ENCODE data around the gene OR2M5.

Gene OR2M5, protein sequence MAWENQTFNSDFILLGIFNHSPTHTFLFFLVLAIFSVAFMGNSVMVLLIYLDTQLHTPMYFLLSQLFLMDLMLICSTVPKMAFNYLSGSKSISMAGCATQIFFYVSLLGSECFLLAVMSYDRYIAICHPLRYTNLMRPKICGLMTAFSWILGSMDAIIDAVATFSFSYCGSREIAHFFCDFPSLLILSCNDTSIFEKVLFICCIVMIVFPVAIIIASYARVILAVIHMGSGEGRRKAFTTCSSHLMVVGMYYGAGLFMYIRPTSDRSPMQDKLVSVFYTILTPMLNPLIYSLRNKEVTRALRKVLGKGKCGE

DNA sequence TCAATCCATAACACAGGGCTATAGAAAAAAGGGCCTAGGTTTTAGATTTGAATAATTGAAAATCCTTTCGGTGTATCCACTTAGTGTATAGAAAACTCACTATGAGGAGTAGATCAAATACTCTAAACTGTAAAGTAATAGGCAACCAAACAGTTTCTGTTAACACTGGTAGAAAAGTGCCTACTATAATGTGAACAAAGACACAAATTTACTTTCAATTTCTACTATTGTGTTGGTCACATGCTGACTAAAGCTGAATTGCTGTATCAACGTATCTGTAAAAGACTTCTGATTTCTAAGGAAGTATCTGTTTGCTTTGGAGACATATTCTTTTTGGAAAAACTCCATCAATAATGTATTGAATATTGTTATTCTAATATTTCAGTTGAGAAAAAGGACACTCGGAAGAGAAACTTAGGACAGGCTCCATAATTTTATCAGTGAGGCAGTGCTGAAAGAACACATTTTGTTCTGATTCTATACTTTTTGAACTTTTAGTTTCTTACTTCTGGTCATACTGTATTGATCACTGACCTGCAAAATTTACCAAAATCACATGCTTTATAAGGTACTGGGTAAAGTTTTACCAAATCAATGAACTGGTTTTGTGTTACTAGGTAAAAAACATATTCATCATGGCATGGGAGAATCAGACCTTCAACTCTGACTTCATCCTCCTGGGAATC lies at the start of gene OR2M5:
TSS of gene OR2M5 (plus strand) at position 636 of the 686 bp plus-strand sequence. CDS start at position 636, 0 bp downstream.
- H3K27ac ChIP-seq, result no peak within 1 kb of the TSS
- H3K4me3 ChIP-seq, result no peak within 1 kb of the TSS

DNA sequence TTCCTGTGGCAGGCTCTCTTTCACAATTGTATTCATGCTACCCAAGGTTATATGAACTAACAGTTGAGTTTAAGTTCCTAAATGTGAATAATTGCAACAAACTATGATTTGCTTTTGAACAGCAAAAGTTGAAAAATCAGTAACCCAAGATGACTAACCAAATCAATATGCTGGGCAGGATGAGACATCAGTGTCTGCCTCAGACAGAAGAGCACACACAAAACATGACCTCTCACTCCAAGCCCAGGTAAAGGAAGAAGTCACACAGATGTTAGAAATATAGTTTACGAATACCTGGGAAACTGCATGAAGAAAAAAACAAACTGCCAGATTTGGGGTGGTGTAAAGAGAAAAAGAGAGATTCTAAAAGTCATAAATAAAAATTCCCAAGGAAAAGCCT lies 46.4 kb upstream of the OR2M5 start:
- H3K4me3 ChIP-seq, result no peak overlapping the region
- H3K27ac ChIP-seq, result no peak overlapping the region

DNA sequence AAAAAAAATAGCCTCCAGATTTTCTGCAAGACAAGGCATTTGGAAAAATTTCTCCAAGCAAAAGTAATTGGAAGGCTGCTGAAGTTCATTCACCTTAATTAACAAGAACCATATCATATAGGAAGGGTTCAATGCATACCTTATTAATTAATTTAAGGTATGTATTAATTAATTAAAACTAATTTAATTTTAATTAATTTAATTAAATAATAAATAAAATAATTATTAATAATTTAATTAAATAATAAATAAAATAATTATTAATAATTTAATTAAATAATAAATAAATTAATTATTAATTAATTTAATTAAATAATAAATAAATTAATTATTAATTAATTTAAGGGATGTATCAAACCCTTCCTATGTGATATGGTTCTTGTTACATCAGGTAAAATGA lies 42.1 kb upstream of the OR2M5 start:
- Histone ChIP-seq H3K4me3 (no peak overlapping the region), H3K27ac (no peak overlapping the region)

DNA sequence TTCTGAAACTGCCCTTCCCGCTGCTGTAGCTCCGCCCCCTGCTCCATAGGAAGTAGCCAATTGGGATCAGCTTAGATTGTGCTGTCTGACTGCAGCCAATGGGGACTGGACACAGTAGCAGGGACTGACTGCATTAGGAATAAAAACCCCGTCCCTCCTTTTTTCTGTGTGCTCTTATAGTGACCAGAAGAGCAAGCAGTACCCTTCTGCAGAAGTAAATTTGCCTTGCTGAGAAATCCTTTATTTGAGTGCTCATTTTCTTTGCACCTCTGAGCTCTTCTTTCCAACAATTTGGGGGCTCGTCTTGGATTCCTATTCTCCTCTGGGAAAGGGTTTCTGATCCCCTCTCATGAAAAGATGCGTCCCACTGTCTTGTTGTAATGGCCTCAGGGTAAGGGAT lies 33.8 kb upstream of the OR2M5 start:
- Histone ChIP-seq H3K27ac (no peak overlapping the region), H3K4me3 (no peak overlapping the region)

DNA sequence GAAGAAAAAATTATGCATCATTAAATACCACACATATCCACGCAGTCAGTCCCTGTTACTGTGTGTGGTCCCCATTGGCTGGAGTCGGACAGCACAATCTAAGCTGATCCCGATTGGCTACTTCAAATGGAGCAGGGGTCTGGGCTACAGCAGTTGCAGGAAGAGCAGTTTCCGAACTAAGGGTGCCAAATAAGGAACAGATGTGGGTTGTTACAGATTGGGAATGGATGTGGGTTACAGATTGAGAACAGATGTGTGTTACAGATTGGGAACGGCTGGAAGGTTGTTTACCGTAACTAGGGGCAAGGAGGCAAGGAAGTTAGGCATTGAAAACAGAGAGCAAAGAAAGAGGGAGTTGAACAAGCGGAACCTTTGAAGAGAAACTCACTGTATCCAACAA lies 30.1 kb upstream of the OR2M5 start:
- H3K27ac ChIP-seq, result no peak overlapping the region

DNA sequence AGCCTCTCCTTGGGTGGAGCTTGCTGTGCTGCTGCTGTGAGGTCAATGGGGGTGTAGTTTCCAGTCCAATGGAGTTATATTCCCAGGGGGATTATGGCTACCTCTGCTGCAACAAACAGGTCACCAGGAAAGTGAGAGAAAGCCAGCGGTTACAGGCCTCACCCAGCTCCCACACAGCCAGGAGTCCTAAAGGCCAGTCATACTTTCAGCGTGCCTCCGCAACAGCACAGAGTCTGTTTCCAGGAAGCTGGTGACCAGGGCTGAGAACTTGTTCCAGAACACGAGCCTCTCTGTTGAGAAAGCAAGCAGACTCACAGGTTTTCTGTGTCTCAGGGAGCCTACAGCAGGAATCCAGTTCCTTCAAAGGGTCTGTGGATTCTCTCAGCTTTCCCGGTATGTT lies 17.3 kb upstream of the OR2M5 start:
- Histone ChIP-seq H3K27ac (no peak overlapping the region), H3K4me3 (no peak overlapping the region)

More for the DNA sequence above, 30.1 kb upstream of the OR2M5 start:
- no peak overlapping the region for H3K4me3 ChIP-seq

DNA sequence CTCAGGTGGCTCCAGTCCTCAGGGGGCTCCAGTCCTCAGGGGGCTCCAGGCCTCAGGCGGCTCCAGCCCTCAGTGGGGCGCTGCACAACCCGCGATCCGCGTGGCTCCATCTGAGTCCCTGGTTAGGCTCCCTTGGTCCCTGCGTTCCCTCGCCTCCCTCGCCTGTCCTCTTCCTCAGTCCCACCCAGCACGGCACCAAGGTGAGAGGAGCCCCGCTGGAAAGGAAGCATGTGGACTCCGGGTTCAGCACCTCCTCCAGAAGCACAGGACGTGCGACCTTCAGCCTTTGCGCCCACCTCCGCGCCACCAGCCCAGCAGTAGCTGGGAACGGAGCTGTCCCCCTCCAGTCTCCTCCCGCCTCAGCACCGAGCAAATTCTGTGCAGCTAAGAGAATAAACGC lies 8.1 kb upstream of the OR2M5 start:
- Histone ChIP-seq H3K27ac (no peak overlapping the region), H3K4me3 (no peak overlapping the region)

DNA sequence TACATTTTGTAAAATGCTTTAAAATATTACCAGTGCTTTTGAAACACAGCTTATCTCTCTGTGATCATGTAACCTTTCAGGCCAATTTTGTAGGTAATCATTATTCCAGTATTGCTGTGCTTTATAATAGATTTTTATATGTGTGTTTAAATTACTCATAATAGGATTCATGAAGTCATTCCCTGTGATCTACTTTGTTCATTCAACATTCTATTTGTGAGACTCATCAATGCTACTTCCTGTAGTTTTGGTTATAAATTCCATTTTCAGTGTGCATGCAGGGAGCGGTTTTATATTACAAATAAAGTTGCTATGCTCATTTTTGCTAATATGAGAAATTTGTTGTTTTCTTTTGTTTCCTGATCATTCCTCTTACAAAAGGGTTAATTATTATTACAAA lies 4.1 kb upstream of the OR2M5 start:
- H3K27ac ChIP-seq, result no peak overlapping the region
- no peak overlapping the region for H3K4me3 ChIP-seq

DNA sequence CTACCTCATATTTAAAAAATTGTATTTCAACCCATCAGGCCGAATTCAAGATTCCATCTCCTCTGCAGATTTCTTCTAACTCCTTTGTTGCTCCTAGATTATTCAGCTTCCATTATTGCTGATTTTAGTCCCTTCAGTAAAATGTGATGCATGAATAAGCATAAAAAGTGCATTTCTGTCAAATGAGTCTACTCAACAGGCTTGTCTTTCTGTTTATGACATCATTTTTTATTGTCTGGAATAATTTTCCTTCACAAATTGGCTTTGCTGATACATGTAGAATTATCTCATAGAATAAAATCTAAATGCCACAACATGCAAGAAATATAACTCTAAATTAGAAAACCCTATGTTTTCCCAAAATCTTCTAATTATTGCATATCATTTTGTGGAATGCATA lies 1.6 kb upstream of the OR2M5 start:
- Histone ChIP-seq H3K4me3 (no peak overlapping the region), H3K27ac (no peak overlapping the region)

DNA sequence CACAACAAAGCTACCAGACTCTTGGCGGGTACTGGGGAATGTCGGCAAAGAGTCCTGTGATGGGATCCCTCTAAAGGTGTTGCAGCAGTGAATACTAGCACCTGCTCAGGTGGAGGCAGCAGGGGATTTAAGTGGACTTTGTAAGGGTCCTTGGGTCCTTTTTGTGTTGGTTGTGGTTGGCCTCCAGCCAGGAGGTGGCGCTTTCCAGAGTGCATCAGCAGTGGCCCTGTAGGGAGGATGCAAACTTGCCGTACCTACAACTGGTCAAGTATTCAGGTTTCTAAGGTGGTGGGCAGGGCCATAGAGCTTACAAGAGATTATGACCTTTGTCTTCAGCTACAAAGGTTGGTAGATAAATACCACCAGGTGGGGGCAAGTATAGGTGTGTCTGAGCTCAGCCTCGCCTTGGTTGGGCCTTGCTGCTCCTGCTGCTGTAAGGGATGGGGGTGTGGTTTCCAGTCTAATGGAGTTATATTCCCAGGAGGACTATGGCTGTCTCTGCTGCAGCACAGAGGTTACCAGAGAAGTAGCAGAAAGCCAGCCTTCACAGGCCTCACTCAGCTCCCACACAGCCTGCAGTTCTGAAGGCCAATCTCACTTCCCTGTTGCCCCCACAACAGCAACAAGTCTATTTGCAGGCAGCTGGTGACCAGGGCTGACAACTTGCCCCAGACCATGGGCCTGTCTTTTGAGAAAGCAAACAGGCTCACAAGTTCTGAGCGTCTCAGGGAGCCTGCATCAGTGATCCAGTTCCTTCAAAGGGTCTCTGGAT lies 7.3 kb downstream of the OR2M5 start:
- Histone ChIP-seq H3K4me3 (no peak overlapping the region), H3K27ac (no peak overlapping the region)

DNA sequence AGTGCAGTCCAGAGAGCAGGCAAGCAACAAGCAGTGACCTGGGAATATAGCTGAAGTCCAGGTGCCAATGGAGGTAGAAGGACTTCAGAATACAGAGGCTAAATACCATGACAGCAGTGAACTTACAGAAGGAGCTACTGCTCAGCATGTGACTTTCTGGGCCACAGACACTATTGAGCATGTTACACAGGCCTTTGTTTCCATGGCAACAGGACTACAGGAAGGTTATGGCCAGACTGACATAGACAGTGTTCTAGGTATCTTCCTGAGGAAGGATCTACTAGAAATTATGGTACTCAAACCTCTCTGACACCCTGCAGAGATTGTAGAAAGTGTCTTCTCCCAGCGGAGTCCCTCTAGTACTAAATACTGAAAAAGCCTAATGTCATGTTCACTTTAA lies 11.0 kb downstream of the OR2M5 start:
- H3K4me3 ChIP-seq, result no peak overlapping the region
- no peak overlapping the region for H3K27ac ChIP-seq

DNA sequence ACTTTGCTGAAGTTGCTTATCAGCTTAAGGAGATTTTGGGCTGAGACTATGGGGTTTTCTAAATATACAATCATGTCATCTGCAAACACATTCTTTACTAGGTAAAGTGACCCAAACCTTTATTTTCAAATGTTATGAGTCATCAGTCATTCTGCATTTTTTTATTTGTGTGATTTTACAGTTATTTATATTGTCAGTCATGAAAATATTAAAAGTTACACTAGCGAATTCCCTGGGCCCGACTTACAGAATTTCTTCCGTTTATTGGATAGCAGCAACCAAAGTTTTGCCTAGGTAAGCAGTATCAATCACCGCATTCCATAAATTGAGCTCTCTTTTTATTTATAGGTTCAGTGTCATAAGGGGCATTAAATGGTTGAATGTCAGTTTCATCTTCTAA lies 13.8 kb downstream of the OR2M5 start:
- H3K4me3 ChIP-seq, result no peak overlapping the region
- H3K27ac ChIP-seq, result no peak overlapping the region

DNA sequence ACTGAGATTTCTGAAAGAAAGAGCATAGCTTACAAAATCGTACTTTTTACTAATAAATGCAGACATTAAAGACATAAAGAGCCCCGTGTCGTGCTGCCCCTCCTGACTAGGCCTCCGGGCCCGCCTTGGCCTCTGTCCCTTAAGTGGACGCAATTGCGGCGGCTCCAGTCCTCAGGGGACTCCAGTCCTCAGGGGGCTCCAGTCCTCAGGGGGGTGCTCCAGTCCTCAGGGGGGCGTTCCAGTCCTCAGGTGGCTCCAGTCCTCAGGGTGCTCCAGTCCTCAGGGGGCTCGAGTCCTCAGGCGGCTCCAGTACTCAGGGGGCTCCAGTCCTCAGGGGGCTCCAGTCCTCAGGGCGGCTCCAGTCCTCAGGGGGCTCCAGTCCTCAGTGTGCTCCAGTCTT lies 19.1 kb downstream of the OR2M5 start:
- Histone ChIP-seq H3K27ac (no peak overlapping the region), H3K4me3 (no peak overlapping the region)

DNA sequence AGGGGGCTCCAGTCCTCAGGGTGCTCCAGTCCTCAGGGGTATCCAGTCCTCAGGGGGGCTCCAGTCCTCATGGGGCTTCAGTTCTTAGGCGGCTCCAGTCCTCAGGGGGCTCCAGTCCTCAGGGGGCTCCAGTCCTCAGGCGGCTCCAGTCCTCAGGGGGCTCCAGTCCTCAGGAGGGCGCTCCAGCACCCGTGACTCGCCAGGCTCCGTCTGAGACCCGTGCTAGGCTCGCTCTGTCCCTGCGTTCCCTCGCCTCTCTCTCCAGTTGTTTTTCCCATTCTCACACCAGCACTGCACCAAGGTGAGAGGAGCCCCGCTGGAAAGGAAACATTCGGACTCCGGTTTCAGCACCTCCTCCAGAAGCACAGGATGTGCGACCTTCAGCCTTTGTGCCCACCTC lies 20.2 kb downstream of the OR2M5 start:
- no peak overlapping the region for H3K4me3 ChIP-seq
- H3K27ac ChIP-seq, result no peak overlapping the region

DNA sequence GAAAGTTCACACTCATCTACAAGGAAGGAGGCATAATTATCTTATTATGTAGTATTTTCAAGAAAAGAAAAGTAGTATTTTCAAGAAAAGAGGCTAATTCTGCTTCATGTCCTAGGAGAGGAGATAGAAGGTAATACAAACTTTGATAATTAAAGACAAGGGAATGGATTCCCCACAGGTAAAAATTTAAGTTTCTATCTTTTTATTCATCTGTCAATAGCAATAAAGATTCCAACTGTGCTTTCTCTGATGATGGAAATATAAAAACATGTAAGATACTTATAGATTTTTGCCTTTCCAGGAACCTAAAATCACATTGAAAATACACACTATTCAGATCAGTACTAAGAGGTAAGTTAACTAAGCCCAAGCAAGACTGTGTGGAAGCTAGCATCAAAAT lies 29.6 kb downstream of the OR2M5 start, which contains the start of gene OR2M2:
TSS of gene OR2M2 (plus strand) at position 301 of the 400 bp plus-strand sequence. CDS start 5,165 bp downstream, outside the sequence.
- H3K4me3 ChIP-seq, result no peak within 1 kb of the TSS
- H3K27ac ChIP-seq, result no peak within 1 kb of the TSS

DNA sequence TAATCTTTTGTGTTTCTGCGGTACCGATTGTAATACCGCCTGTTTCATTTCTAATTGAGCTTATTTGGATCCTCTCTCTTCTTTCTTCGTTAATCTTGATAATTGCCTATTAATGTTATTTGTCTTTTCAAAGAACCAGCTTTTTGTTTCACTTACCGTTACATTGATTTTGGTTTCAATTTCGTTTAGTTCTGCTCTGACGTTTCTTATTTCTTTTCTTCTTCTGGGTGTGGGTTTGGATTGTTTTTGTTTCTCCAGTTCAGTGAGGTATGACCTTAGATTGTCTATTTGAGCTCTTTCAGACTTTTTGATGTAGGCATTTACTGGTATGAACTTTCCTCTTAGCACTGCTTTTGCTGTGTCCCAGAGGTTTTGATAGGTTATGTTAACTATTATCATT lies 39.0 kb downstream of the OR2M5 start:
- H3K27ac ChIP-seq, result no peak overlapping the region
- H3K4me3 ChIP-seq, result no peak overlapping the region

DNA sequence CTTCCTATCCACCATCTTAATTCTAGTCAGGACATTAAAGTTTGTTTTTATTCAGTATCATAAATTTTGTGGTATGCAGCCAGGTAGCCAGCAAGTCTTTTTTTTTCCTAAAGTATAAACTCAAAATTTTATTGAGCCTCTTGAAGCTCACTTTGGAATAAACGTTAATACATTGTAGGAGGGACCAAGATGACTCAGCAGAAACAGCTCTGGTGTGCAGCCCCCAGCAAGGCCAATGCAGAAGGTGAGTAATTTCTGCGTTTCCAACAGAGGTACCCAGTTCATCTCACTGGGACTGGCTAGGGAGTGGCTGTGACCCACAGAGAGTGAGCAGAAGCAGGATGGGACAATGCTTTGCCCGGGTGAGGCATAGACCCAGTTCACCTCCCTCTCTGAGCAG lies 42.4 kb downstream of the OR2M5 start:
- Histone ChIP-seq H3K27ac (no peak overlapping the region), H3K4me3 (no peak overlapping the region)

DNA sequence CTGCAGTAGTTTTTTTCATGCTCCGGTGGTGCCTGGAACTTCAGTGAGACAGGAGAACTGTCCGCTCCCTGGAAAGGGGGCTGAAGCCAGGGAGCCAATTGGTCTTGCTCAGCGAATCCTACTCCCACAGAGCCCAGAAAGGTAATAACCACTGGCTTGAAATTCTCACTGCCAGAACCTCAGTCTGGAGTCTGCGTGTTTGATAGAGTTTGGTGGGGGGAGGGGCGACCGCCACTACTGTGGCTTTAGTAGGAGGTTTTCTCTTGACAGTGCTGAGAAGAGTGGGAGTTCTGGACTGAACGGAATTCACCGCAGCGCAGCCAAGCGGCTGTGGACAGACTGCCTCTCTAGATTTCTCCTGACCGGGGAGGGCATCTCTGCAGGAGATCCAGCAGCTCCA lies 44.1 kb downstream of the OR2M5 start:
- no peak overlapping the region for H3K27ac ChIP-seq
- H3K4me3 ChIP-seq, result no peak overlapping the region

DNA sequence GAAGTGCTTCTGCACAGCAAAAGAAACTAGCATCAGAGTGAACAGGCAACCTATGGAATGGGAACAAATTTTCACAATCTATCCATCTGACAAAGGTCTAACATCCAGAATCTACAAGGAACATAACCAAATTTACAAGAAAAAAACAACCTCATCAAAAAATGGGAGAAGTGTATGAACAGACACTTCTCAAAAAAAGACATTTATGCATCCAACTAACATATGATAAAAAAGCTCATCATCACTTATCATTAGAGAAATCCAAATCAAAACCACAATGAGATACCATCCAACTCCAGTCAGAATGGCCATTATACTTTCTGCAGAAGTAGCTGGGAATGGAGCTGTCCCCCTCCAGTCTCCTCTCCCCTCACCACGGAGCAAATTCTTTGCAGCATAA lies 49.2 kb downstream of the OR2M5 start:
- Histone ChIP-seq H3K27ac (no peak overlapping the region), H3K4me3 (no peak overlapping the region)

Data from skin epidermis (tissue), 12 donors.